Thyroid gland (tissue), 4 donors: ENCODE data around the gene DHRS1. TPM values are rescaled to one million over a fixed set of nuclear protein-coding genes. Genes with fewer than 3 reads are reported as not detected.

ENCODE experiments used
- DNase-seq, 2 donors: peaks; one replicate each; pipeline ENCODE4 v3.0.0-alpha.2; 2019
- H3K27ac ChIP-seq, 3 donors: fragments of 200-600 bp; sonication (generic); 1 replicate in 2 of 3; 2 replicates in 1 of 3; pipeline ENCODE4 v1.5.1; 2016 to 2019; ENCODE audit warnings: mild to moderate bottlenecking in 1 of 3, moderate library complexity in 1 of 3
- H3K27me3 ChIP-seq: fragments of 200-600 bp; sonication (generic); one replicate; pipeline ENCODE4 v1.5.1; 2019
- H3K36me3 ChIP-seq, 2 donors: fragments of 200-600 bp; sonication (generic); one replicate each; pipeline ENCODE4 v1.5.1; 2016 to 2019
- H3K4me1 ChIP-seq, 2 donors: fragments of 200-600 bp; sonication (generic); one replicate each; pipeline ENCODE4 v1.5.1; 2017 to 2019
- H3K4me3 ChIP-seq, 3 donors: fragments of 200-600 bp; sonication (generic); replicated peaks in 1 of 3; 1 replicate in 2 of 3; 2 replicates in 1 of 3; pipeline ENCODE4 v1.5.1; 2016; ENCODE audit warnings: mild to moderate bottlenecking in 1 of 3
- H3K9me3 ChIP-seq: fragments of 200-600 bp; sonication (generic); one replicate; pipeline ENCODE4 v1.5.1; 2017
- CTCF ChIP-seq, 6 experiments: fragments of 200-600 bp in 3 of 6; fragments of 450-650 bp in 3 of 6; sonication (generic) in 3 of 6; IDR thresholded peaks; one replicate each; pipeline ENCODE4 v1.5.1; 2016 to 2019; ENCODE audit warnings: antibody characterized with exemption in 6 of 6, mild to moderate bottlenecking in 2 of 6, inconsistent platforms in 1 of 6, moderate library complexity in 1 of 6
- POLR2A ChIP-seq, 2 donors: fragments of 450-650 bp; IDR thresholded peaks; one replicate each; pipeline ENCODE4 v1.6.1; 2017; ENCODE audit warnings: antibody characterized with exemption in 2 of 2, mild to moderate bottlenecking in 2 of 2, moderate library complexity in 1 of 2
- WGBS, 2 donors: methylation state at CpG; one replicate each; pipeline ENCODE4 v1.1.5; 2017; 5-methylcytosine and 5-hydroxymethylcytosine counted together
- intact Hi-C: fragments of 100-400 bp; cut with DNase I; formaldehyde crosslinking; loops from one replicate; pipeline ENCODE4 v1.15.1; 2023
- total RNA-seq, 4 donors: library from RNA; depleted of rRNA; stranded (reverse); fragments of >200 nt; gene quantifications; one replicate each; pipeline ENCODE4 v1.2.3, GENCODE V29; 2016

Gene DHRS1
- total RNA-seq, 4 donors from 2014 or later = 35.2 to 59.3 (median 38.3) TPM

- H3K36me3 ChIP-seq = no peaks in the 10 kb centered on the region
- H3K27ac ChIP-seq = peak overlapping the region; percentile 45 to 56 (median 49)
- no peaks in the 10 kb centered on the region for H3K9me3 ChIP-seq
- 68 to 75% methylated on average over 10 to 15 of the region's 16 CpGs for WGBS, 2 donors
- peaks cover 15 to 16% of the 10 kb centered on the region in 2 donors for H3K4me1 ChIP-seq
- no peak for TF ChIP-seq CTCF (IDR thresholded peaks at IDR 0.05)
- no peak for TF ChIP-seq POLR2A (IDR thresholded peaks at IDR 0.05)
- intact Hi-C loops = no loop called here
- H3K27me3 ChIP-seq = no peaks in the 10 kb centered on the region
- peak; percentile 79 to 85 for DNase-seq
- H3K4me3 ChIP-seq = no peak overlapping the region
These were observed 40.1 kb downstream of the DHRS1 start for GRCh38 chr14:24259282-24260025.

- Histone ChIP-seq H3K4me3 (no peak overlapping the region), H3K4me1 (peaks cover 15 to 16% of the 10 kb centered on the region in 2 donors), H3K36me3 (no peaks in the 10 kb centered on the region), H3K27ac (peak overlapping the region in 1 of 3 donors; percentile 56), H3K9me3 (no peaks in the 10 kb centered on the region), H3K27me3 (no peaks in the 10 kb centered on the region)
- DNase-seq = no peak
- no peak for TF ChIP-seq POLR2A (IDR thresholded peaks at IDR 0.05)
- no peak for TF ChIP-seq CTCF (IDR thresholded peaks at IDR 0.05)
- WGBS, 2 donors = 90 to 95% methylated on average over 17 to 18 of the region's 18 CpGs
- intact Hi-C loops = no loop called here
These were observed 40.9 kb downstream of the DHRS1 start for GRCh38 chr14:24258548-24259265.

- no peak for DNase-seq
- intact Hi-C loops = no loop called here
- Histone ChIP-seq H3K27me3 (no peaks in the 10 kb centered on the region), H3K9me3 (no peaks in the 10 kb centered on the region), H3K27ac (no peak overlapping the region), H3K4me3 (no peak overlapping the region), H3K36me3 (no peaks in the 10 kb centered on the region), H3K4me1 (peaks cover 15 to 16% of the 10 kb centered on the region in 2 donors)
- TF ChIP-seq CTCF (IDR thresholded peaks at IDR 0.05) (no peak), POLR2A (IDR thresholded peaks at IDR 0.05) (no peak)
- WGBS, 2 donors = 89 to 90% methylated on average over 9 of the region's 9 CpGs
These were observed 41.5 kb downstream of the DHRS1 start for GRCh38 chr14:24258119-24258518.

- intact Hi-C loops = no loop called here
- Histone ChIP-seq H3K4me1 (peaks cover 15 to 16% of the 10 kb centered on the region in 2 donors), H3K9me3 (no peaks in the 10 kb centered on the region), H3K36me3 (no peaks in the 10 kb centered on the region), H3K27me3 (no peaks in the 10 kb centered on the region), H3K27ac (no peak overlapping the region), H3K4me3 (no peak overlapping the region)
- 74 to 79% methylated on average over 4 of the region's 4 CpGs for WGBS, 2 donors
- no peak for DNase-seq
- TF ChIP-seq POLR2A (IDR thresholded peaks at IDR 0.05) = no peak
- no peak for TF ChIP-seq CTCF (IDR thresholded peaks at IDR 0.05)
These were observed 42.6 kb downstream of the DHRS1 start for GRCh38 chr14:24256960-24257359.
